ENCODE measurements around the gene ATXN7L2.

- TF ChIP-seq CTCF (IDR thresholded peaks at IDR 0.05; ENCODE audit: low read length) (no peak), EZH2 (optimal IDR thresholded peaks at IDR 0.05; ENCODE audit: low read depth, low read length) (no peak)
These were observed 25.1 kb downstream of the ATXN7L2 start for GRCh38 chr1:109508873-109509175.

All from MM.1S (cell line).